Measurements from ENCODE around the gene ESPL1. TPM values are rescaled to one million over a fixed set of nuclear protein-coding genes. Genes with fewer than 3 reads are reported as not detected.

ESPL1 gene
- total RNA-seq, 1 donor from 2014 or later: 20.8 TPM

DNA sequence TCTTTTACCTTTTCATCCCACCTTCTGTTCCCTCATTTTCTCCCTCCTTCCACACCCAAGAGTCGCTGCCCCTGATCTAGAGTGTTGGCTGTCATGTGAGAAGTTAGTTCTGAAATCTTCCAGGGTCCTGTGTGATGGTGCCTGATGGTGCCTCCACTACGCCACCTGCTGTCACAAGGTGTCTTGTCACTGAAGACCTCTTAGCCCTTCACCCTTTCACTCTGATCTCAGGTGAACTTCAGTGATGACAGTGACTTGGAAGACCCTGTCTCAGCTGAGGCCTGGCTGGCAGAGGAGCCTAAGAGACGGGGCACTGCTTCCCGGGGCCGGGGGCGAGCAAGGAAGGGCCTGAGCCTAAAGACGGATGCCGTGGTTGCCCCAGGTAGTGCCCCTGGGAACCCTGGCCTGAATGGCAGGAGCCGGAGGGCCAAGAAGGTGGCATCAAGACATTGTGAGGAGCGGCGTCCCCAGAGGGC lies 19.7 kb downstream of the ESPL1 start:
- Mint-ChIP-seq H3K27ac (no peak overlapping the region), H3K4me1 (no peaks in the 10 kb centered on the region), H3K27me3 (ENCODE audit: low read depth) (no peaks in the 10 kb centered on the region), H3K4me3 (no peak overlapping the region), H3K36me3 (peaks cover 16% of the 10 kb centered on the region), H3K9me3 (no peaks in the 10 kb centered on the region)
- TF ChIP-seq, protein P1, sequence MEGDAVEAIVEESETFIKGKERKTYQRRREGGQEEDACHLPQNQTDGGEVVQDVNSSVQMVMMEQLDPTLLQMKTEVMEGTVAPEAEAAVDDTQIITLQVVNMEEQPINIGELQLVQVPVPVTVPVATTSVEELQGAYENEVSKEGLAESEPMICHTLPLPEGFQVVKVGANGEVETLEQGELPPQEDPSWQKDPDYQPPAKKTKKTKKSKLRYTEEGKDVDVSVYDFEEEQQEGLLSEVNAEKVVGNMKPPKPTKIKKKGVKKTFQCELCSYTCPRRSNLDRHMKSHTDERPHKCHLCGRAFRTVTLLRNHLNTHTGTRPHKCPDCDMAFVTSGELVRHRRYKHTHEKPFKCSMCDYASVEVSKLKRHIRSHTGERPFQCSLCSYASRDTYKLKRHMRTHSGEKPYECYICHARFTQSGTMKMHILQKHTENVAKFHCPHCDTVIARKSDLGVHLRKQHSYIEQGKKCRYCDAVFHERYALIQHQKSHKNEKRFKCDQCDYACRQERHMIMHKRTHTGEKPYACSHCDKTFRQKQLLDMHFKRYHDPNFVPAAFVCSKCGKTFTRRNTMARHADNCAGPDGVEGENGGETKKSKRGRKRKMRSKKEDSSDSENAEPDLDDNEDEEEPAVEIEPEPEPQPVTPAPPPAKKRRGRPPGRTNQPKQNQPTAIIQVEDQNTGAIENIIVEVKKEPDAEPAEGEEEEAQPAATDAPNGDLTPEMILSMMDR (IDR thresholded peaks at IDR 0.05; ENCODE audit: unreplicated experiment): peak; percentile 51
- DNase-seq (ENCODE audit: low spot score in 2 of 2, unreplicated experiment in 2 of 2): peak in 1 of 2 experiments; percentile 53

DNA sequence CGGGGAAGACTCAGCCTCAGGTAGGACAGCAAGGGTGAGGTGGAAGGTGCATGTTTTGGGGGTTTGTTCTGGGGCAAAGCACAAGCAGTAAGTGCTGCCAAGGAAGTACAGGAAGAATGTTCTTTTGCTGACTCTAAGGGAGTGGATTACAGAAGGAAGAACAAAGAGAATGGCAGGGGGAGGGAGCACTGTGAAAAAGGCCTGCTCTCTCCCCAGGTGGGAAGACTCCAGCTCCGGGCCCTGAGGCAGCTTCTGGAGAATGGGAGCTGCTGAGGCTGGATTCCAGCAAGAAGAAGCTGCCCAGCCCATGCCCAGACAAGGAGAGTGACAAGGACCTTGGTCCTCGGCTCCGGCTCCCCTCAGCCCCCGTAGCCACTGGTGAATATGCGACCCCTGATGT lies 20.2 kb downstream of the ESPL1 start:
- DNase-seq (ENCODE audit: low spot score in 2 of 2, unreplicated experiment in 2 of 2): no peak
- Mint-ChIP-seq H3K4me1 (no peaks in the 10 kb centered on the region), H3K4me3 (no peak overlapping the region), H3K27ac (no peak overlapping the region), H3K27me3 (ENCODE audit: low read depth) (no peaks in the 10 kb centered on the region), H3K36me3 (peaks cover 14% of the 10 kb centered on the region), H3K9me3 (no peaks in the 10 kb centered on the region)
- TF ChIP-seq, protein P1 (IDR thresholded peaks at IDR 0.05; ENCODE audit: unreplicated experiment): no peak

DNA sequence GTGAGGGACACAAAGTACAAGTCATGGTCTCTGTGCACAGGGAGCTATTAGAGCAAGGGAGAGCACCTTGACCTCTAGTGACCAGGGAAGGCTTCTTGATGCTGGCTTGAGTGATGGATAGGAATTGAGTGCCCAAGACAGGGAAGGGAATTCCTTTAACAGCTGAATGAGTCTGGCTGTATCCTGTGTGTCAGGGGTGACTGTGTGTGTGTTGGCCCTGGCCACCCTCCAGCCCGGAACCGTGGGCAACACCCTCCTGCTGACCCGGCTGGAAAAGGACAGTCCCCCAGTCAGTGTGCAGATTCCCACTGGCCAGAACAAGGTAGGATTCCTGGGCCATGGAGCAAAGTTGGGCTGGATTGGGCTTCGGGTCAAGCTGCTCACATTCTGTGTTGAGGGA lies 21.8 kb downstream of the ESPL1 start:
- Mint-ChIP-seq H3K27ac (no peak overlapping the region), H3K36me3 (peaks cover 11% of the 10 kb centered on the region), H3K9me3 (no peaks in the 10 kb centered on the region), H3K4me3 (no peak overlapping the region), H3K27me3 (ENCODE audit: low read depth) (no peaks in the 10 kb centered on the region), H3K4me1 (peaks cover under 1% of the 10 kb centered on the region)
- TF ChIP-seq, protein P1 (IDR thresholded peaks at IDR 0.05; ENCODE audit: unreplicated experiment): no peak
- no peak for DNase-seq (ENCODE audit: low spot score in 2 of 2, unreplicated experiment in 2 of 2)

DNA sequence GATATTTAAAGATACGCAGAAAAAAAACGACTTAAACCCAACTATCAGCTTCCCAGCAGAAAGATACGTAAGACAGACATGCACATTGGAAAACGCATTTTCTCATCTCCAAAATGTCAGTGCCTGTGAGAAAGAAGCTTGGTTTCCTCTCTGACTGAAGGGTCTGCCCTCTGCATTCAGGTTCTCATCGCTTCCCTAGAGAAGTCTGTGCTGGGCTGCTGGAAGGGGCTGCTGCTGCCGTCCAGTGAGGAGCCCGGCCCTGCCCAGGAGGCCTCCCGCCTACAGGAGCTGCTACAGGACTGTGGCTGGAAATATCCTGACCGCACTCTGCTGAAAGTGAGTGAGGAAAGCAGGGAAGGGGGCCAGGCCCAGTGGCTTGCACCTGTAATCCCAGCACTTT lies 22.6 kb downstream of the ESPL1 start:
- H3K4me1 Mint-ChIP-seq: peaks cover 7% of the 10 kb centered on the region
- H3K4me3 Mint-ChIP-seq: no peak overlapping the region
- TF ChIP-seq, protein P1 (IDR thresholded peaks at IDR 0.05; ENCODE audit: unreplicated experiment): no peak
- no peak overlapping the region for H3K27ac Mint-ChIP-seq
- H3K27me3 Mint-ChIP-seq (ENCODE audit: low read depth): no peaks in the 10 kb centered on the region
- H3K36me3 Mint-ChIP-seq: peaks cover 11% of the 10 kb centered on the region
- H3K9me3 Mint-ChIP-seq: no peaks in the 10 kb centered on the region
- no peak for DNase-seq (ENCODE audit: low spot score in 2 of 2, unreplicated experiment in 2 of 2)

DNA sequence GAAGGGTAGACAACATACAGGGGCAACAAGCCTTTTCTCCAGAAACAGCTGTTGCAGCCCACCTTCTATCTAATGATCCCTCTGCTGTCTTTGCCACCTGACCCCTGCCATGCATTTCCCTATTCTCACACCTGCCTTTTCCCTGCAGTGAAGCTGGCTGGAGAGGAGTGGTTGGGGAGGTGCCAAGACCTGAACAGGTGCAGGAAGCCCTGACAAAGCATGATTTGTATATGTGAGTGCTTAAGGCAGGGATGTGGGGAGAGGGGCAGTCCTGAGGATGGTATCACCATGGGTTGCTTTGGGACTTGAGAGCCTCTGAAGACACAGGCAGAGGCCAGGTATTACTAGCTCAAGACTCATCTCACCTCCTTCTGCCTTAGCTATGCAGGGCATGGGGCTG lies 24.3 kb downstream of the ESPL1 start:
- H3K4me1 Mint-ChIP-seq: peaks cover 18% of the 10 kb centered on the region
- peaks cover 7% of the 10 kb centered on the region for H3K36me3 Mint-ChIP-seq
- H3K27me3 Mint-ChIP-seq (ENCODE audit: low read depth): no peaks in the 10 kb centered on the region
- TF ChIP-seq, protein P1 (IDR thresholded peaks at IDR 0.05; ENCODE audit: unreplicated experiment): no peak
- no peaks in the 10 kb centered on the region for H3K9me3 Mint-ChIP-seq
- H3K4me3 Mint-ChIP-seq: no peak overlapping the region
- no peak overlapping the region for H3K27ac Mint-ChIP-seq
- no peak for DNase-seq (ENCODE audit: low spot score in 2 of 2, unreplicated experiment in 2 of 2)

Data from mesothelial cell of epicardium (in vitro differentiated cells).